WTC11 (cell line): ENCODE measurements around the gene LCP1.

Source experiments
- E2F4 ChIP-seq: sonication (generic); formaldehyde crosslinking; IDR thresholded peaks from 2 replicates; pipeline ENCODE4 v1.8.1; 2022; ENCODE audit warnings: low read depth, mild to moderate bottlenecking, moderate library complexity, missing genetic modification reagents, borderline replicate concordance
- ETV6 ChIP-seq: sonication (generic); formaldehyde crosslinking; IDR thresholded peaks from 2 replicates; pipeline ENCODE4 v1.8.1; 2022; ENCODE audit warnings: mild to moderate bottlenecking, missing genetic modification reagents
- NFYB ChIP-seq: sonication (generic); formaldehyde crosslinking; conservative IDR thresholded peaks from 2 replicates; pipeline ENCODE4 v1.8.0; 2022; ENCODE audit warnings: low read depth, missing genetic modification reagents
- TP53 ChIP-seq: sonication (generic); formaldehyde crosslinking; IDR thresholded peaks from 2 replicates; pipeline ENCODE4 v1.8.1; 2023; ENCODE audit warnings: mild to moderate bottlenecking, missing genetic modification reagents
- USF1 ChIP-seq: sonication (generic); formaldehyde crosslinking; IDR thresholded peaks from 2 replicates; pipeline ENCODE4 v1.8.0; 2022; ENCODE audit warnings: mild to moderate bottlenecking, missing genetic modification reagents
- ZBTB43 ChIP-seq: sonication (generic); formaldehyde crosslinking; IDR thresholded peaks from 2 replicates; pipeline ENCODE4 v1.8.1; 2023; ENCODE audit warnings: mild to moderate bottlenecking, missing genetic modification reagents
- ZNF121 ChIP-seq: sonication (generic); formaldehyde crosslinking; IDR thresholded peaks from 2 replicates; pipeline ENCODE4 v1.8.0; 2023; ENCODE audit warnings: missing genetic modification reagents
- ZNF532 ChIP-seq: fragments of 250-450 bp; sonication (Bioruptor Pico); IDR thresholded peaks from 2 replicates; pipeline ENCODE4 v1.9.0; 2021; ENCODE audit warnings: mild to moderate bottlenecking, borderline replicate concordance
- TF ChIP-seq, protein P1 (sequence below): fragments of 200-600 bp; IDR thresholded peaks from 2 replicates; pipeline ENCODE4 v1.8.0; 2022; ENCODE audit warnings: antibody characterized with exemption
- TF ChIP-seq, protein P2 (sequence below): sonication (generic); formaldehyde crosslinking; IDR thresholded peaks from 2 replicates; pipeline ENCODE4 v1.8.0; 2022; ENCODE audit warnings: mild to moderate bottlenecking, missing genetic modification reagents

DNA sequence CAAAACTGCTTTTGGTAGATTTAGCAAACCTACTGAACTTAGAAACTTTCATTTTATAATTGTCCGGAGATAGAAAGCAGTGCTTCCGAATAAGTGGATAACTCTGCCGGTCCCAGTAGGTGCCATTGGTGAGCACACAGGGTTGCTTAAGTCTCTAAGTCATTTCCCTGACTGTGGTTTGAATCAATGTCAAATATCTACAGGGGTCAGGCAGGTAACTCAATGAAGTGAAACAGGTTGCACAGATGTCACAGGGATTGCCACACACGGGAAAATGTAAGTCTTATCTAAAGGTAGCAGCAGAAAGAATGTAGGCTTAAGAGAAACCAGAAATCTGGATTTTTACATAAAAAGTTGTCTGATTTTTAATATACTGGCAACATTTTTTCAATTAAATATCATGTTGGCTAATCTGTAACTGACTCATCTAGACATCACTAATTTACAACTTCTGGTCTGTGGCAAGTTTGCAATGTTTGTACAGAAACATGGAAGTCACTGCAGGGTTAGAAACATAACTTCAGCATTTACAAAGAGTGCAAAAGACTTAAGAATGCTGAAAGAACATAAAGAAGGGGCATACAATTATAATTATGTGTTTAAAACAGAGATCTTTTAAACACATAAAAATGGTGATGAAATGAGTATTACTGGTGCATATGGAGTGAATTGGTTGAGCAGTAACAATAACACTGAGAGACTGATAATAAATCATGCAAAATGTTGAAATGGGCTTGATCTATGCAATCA is 15.5 kb upstream of the LCP1 start:
- TF ChIP-seq NFYB (CRISPR knock-in tag) (no peak), ETV6 (CRISPR knock-in tag) (no peak), ZBTB43 (CRISPR knock-in tag) (no peak), ZNF121 (no peak), E2F4 (CRISPR knock-in tag) (no peak), ZNF532 (no peak), USF1 (no peak), TP53 (CRISPR knock-in tag) (no peak)
- TF ChIP-seq, protein P1, sequence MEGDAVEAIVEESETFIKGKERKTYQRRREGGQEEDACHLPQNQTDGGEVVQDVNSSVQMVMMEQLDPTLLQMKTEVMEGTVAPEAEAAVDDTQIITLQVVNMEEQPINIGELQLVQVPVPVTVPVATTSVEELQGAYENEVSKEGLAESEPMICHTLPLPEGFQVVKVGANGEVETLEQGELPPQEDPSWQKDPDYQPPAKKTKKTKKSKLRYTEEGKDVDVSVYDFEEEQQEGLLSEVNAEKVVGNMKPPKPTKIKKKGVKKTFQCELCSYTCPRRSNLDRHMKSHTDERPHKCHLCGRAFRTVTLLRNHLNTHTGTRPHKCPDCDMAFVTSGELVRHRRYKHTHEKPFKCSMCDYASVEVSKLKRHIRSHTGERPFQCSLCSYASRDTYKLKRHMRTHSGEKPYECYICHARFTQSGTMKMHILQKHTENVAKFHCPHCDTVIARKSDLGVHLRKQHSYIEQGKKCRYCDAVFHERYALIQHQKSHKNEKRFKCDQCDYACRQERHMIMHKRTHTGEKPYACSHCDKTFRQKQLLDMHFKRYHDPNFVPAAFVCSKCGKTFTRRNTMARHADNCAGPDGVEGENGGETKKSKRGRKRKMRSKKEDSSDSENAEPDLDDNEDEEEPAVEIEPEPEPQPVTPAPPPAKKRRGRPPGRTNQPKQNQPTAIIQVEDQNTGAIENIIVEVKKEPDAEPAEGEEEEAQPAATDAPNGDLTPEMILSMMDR: no peak
- TF ChIP-seq, protein P2, sequence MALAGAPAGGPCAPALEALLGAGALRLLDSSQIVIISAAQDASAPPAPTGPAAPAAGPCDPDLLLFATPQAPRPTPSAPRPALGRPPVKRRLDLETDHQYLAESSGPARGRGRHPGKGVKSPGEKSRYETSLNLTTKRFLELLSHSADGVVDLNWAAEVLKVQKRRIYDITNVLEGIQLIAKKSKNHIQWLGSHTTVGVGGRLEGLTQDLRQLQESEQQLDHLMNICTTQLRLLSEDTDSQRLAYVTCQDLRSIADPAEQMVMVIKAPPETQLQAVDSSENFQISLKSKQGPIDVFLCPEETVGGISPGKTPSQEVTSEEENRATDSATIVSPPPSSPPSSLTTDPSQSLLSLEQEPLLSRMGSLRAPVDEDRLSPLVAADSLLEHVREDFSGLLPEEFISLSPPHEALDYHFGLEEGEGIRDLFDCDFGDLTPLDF (CRISPR knock-in tag): no peak
